HG03135 (cell line): ENCODE results near the gene CDKN2D.
"Not testable (repeated sequence)": the region's sequence is repeated elsewhere in the genome, so short reads cannot be mapped to it uniquely, and the experiment has no call there.

Source experiments
- ATAC-seq: cut with Tn5 transposase; IDR thresholded peaks from one replicate; pipeline ENCODE4 v1.9.1; 2021; ENCODE audit warnings: mild to moderate bottlenecking, moderate library complexity; ENCODE audit not compliant: unreplicated experiment

Gene CDKN2D

GRCh38 chr19:10582091-10582490, 13.3 kb upstream of the CDKN2D start:
- ATAC-seq: no peak

GRCh38 chr19:10580979-10581631, 12.3 kb upstream of the CDKN2D start:
- no peak for ATAC-seq

- ATAC-seq: no peak
Measured at GRCh38 chr19:10577951-10578350, 9.2 kb upstream of the CDKN2D start.

- ATAC-seq: no peak
Measured at GRCh38 chr19:10575011-10575716, 6.4 kb upstream of the CDKN2D start.

- ATAC-seq: no peak
Measured at GRCh38 chr19:10574462-10574861, 5.7 kb upstream of the CDKN2D start.

GRCh38 chr19:10573793-10574192, 5.0 kb upstream of the CDKN2D start:
- ATAC-seq: not testable (repeated sequence)

GRCh38 chr19:10568062-10568825, 535 bp downstream of the CDKN2D start:
- peak; percentile 7 for ATAC-seq

- no peak for ATAC-seq
Measured at GRCh38 chr19:10567656-10568055, 1.1 kb downstream of the CDKN2D start.

- ATAC-seq: peak; percentile 24
Measured at GRCh38 chr19:10566658-10567410, 1.9 kb downstream of the CDKN2D start.

GRCh38 chr19:10566408-10566657, 2.4 kb downstream of the CDKN2D start:
- no peak for ATAC-seq

GRCh38 chr19:10565567-10566407, 3.0 kb downstream of the CDKN2D start, which contains the start of gene KRI1:
Gene KRI1, minus strand, starts transcription at chr19:10566010. Its CDS starts 11 bp downstream, at chr19:10565999.
- ATAC-seq: peak; percentile 44

GRCh38 chr19:10565028-10565566, 3.7 kb downstream of the CDKN2D start:
- no peak for ATAC-seq

- no peak for ATAC-seq
Measured at GRCh38 chr19:10562609-10563008, 6.2 kb downstream of the CDKN2D start.

- no peak for ATAC-seq
Measured at GRCh38 chr19:10560154-10560553, 8.6 kb downstream of the CDKN2D start.

- no peak for ATAC-seq
Measured at GRCh38 chr19:10557603-10558197, 11.1 kb downstream of the CDKN2D start.

GRCh38 chr19:10555610-10555973, 13.2 kb downstream of the CDKN2D start:
- ATAC-seq: no peak

- no peak for ATAC-seq
Measured at GRCh38 chr19:10554760-10555609, 13.8 kb downstream of the CDKN2D start.

GRCh38 chr19:10553943-10554381, 14.8 kb downstream of the CDKN2D start:
- ATAC-seq: peak; percentile 49
